ENCODE results near the gene IPO8. TPM values are rescaled to one million over a fixed set of nuclear protein-coding genes. Genes with fewer than 3 reads are reported as not detected.
"Not testable (repeated sequence)": the region's sequence is repeated elsewhere in the genome, so short reads cannot be mapped to it uniquely, and the experiment has no call there.

IPO8 gene
- total RNA-seq, 1 donor from 2014 or later = 51.4 TPM

DNA sequence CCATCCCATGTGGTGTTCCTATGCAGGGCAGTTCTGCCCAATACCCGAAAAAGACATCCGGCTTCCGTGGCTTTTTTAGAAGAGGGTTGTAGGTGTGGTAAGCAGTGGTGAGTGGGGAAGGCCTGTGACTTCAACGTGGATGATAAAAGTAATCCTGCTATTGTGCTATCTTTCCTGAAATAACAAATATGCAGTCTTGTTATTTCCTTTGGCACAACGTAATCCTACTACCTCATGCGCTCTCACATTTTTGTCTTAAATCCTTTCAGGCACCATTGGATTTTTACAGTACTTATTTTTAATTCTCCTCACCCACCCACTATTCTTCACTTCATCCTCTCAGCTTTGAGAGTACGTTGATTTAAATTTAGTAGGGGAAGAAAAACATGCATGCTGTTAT lies 96.8 kb downstream of the IPO8 start:
- no peak overlapping the region for H3K4me3 Mint-ChIP-seq (ENCODE audit: unreplicated experiment)
- H3K27me3 Mint-ChIP-seq (ENCODE audit: unreplicated experiment) = peaks cover 2% of the 10 kb centered on the region
- peaks cover 20% of the 10 kb centered on the region for H3K9me3 Mint-ChIP-seq (ENCODE audit: unreplicated experiment)
- H3K27ac Mint-ChIP-seq (ENCODE audit: unreplicated experiment) = no peak overlapping the region
- no peak for DNase-seq (ENCODE audit: extremely low spot score, unreplicated experiment)
- H3K4me1 Mint-ChIP-seq (ENCODE audit: unreplicated experiment) = no peaks in the 10 kb centered on the region
- H3K36me3 Mint-ChIP-seq (ENCODE audit: unreplicated experiment) = peaks cover 10% of the 10 kb centered on the region
- no peak for TF ChIP-seq CTCF (IDR thresholded peaks at IDR 0.05)

- no peak for DNase-seq (ENCODE audit: extremely low spot score, unreplicated experiment)
- Mint-ChIP-seq H3K4me3 (ENCODE audit: unreplicated experiment) (no peak overlapping the region), H3K27ac (ENCODE audit: unreplicated experiment) (no peak overlapping the region), H3K9me3 (ENCODE audit: unreplicated experiment) (peaks cover 5% of the 10 kb centered on the region), H3K36me3 (ENCODE audit: unreplicated experiment) (peaks cover 2% of the 10 kb centered on the region), H3K4me1 (ENCODE audit: unreplicated experiment) (no peaks in the 10 kb centered on the region), H3K27me3 (ENCODE audit: unreplicated experiment) (peaks cover 2% of the 10 kb centered on the region)
- TF ChIP-seq CTCF (IDR thresholded peaks at IDR 0.05) = no peak
Measured at GRCh38 chr12:30595742-30596141, 99.9 kb downstream of the IPO8 start.

GRCh38 chr12:30594509-30594908 lies 101.2 kb downstream of the IPO8 start:
- peaks cover 5% of the 10 kb centered on the region for H3K9me3 Mint-ChIP-seq (ENCODE audit: unreplicated experiment)
- H3K27ac Mint-ChIP-seq (ENCODE audit: unreplicated experiment) = no peak overlapping the region
- H3K4me1 Mint-ChIP-seq (ENCODE audit: unreplicated experiment) = no peaks in the 10 kb centered on the region
- no peak for TF ChIP-seq CTCF (IDR thresholded peaks at IDR 0.05)
- peaks cover 2% of the 10 kb centered on the region for H3K36me3 Mint-ChIP-seq (ENCODE audit: unreplicated experiment)
- H3K4me3 Mint-ChIP-seq (ENCODE audit: unreplicated experiment) = no peak overlapping the region
- peaks cover 5% of the 10 kb centered on the region for H3K27me3 Mint-ChIP-seq (ENCODE audit: unreplicated experiment)
- no peak for DNase-seq (ENCODE audit: extremely low spot score, unreplicated experiment)

GRCh38 chr12:30588572-30588971 lies 107.1 kb downstream of the IPO8 start:
- not testable (repeated sequence) for H3K4me1 Mint-ChIP-seq (ENCODE audit: unreplicated experiment); DNase-seq (ENCODE audit: extremely low spot score, unreplicated experiment); H3K9me3 Mint-ChIP-seq (ENCODE audit: unreplicated experiment); H3K36me3 Mint-ChIP-seq (ENCODE audit: unreplicated experiment); H3K4me3 Mint-ChIP-seq (ENCODE audit: unreplicated experiment); H3K27me3 Mint-ChIP-seq (ENCODE audit: unreplicated experiment); H3K27ac Mint-ChIP-seq (ENCODE audit: unreplicated experiment)

GRCh38 chr12:30587782-30588181 lies 107.9 kb downstream of the IPO8 start:
- H3K4me3 Mint-ChIP-seq (ENCODE audit: unreplicated experiment) = no peak overlapping the region
- no peaks in the 10 kb centered on the region for H3K36me3 Mint-ChIP-seq (ENCODE audit: unreplicated experiment)
- H3K9me3 Mint-ChIP-seq (ENCODE audit: unreplicated experiment) = no peaks in the 10 kb centered on the region
- no peak overlapping the region for H3K27ac Mint-ChIP-seq (ENCODE audit: unreplicated experiment)
- no peak for DNase-seq (ENCODE audit: extremely low spot score, unreplicated experiment)
- no peaks in the 10 kb centered on the region for H3K4me1 Mint-ChIP-seq (ENCODE audit: unreplicated experiment)
- TF ChIP-seq CTCF (IDR thresholded peaks at IDR 0.05) = no peak
- H3K27me3 Mint-ChIP-seq (ENCODE audit: unreplicated experiment) = peaks cover 4% of the 10 kb centered on the region

DNA sequence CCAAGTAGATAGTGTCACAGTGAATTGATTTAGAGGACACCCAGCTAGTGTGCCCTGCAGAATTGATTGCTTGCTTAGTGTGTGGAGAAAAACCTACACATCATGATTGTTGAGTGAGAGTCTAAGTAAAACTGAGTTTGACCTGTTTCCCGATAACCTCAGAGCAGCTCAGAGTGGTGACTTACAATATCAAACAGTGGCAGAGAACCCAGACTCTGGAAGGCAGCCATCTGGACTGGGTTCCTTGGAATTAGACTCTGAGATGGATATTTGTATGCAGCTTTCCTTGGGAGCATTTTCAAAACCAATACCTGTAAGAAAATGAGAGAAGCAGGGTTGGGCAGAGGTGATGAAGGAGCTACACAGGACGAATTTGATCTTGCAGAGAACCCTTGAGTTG lies 109.8 kb downstream of the IPO8 start:
- no peak overlapping the region for H3K4me3 Mint-ChIP-seq (ENCODE audit: unreplicated experiment)
- no peaks in the 10 kb centered on the region for H3K4me1 Mint-ChIP-seq (ENCODE audit: unreplicated experiment)
- H3K36me3 Mint-ChIP-seq (ENCODE audit: unreplicated experiment) = peaks cover 1% of the 10 kb centered on the region
- H3K9me3 Mint-ChIP-seq (ENCODE audit: unreplicated experiment) = no peaks in the 10 kb centered on the region
- no peak for DNase-seq (ENCODE audit: extremely low spot score, unreplicated experiment)
- no peak for TF ChIP-seq CTCF (IDR thresholded peaks at IDR 0.05)
- H3K27me3 Mint-ChIP-seq (ENCODE audit: unreplicated experiment) = peaks cover 4% of the 10 kb centered on the region
- H3K27ac Mint-ChIP-seq (ENCODE audit: unreplicated experiment) = no peak overlapping the region

Measured in osteocyte (in vitro differentiated cells).